HG03378 (cell line): ENCODE measurements around the gene SLC12A9.

ENCODE experiments used
- ATAC-seq: cut with Tn5 transposase; IDR thresholded peaks from one replicate; pipeline ENCODE4 v1.9.1; 2021; ENCODE audit warnings: mild to moderate bottlenecking, moderate library complexity; ENCODE audit not compliant: unreplicated experiment

The SLC12A9 gene

DNA sequence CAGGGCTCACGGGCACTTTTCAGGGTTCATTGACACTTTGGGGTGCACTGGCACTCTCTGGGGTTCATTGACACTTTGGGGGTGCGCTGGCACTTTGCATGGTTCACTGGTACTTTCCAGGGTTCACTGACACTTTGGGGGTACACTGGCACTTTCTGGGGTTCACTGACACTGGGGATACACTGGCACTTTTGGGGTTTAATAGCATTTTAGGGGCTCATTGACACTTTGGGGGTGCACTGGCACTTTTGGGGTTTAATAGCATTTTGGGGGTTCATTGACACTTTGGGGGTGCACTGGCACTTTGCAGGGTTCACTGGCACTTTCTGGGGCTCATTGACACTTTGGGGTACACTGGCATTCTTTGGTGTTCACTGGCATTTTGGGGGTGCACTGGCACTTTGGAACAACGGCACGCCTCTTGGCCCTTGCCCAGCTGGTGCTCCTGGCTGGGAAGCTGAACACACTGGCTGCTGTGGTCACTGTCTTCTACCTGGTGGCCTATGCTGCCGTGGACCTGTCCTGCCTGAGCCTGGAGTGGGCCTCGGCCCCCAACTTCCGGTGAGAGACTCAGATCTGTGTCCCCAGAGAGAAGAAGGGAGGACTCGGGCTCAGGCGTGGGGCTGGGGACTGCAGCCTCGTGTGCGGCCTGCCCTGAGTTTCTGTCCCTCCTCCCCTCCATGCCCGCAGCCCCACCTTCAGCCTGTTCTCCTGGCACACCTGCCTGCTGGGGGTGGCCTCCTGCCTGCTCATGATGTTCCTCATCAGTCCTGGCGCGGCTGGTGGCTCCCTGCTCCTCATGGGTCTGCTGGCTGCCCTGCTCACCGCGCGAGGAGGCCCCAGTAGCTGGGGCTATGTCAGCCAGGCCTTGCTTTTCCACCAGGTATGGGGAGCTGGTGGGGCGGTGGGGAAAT, 8.4 kb downstream of the SLC12A9 start:
- ATAC-seq = no peak

DNA sequence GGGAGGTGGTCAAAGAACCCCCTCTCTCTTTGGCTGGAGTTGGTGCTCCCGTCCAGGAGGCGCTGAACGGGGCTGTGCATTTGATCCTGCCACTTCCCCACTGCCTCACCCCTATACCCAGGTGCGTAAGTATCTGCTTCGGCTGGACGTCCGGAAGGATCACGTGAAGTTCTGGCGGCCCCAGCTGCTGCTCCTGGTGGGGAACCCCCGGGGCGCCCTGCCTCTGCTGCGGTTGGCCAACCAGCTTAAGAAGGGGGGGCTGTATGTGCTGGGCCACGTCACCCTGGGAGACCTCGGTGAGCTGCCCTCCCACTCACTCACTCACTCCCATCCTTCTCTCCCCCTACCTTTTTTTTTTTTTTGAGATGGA, 9.1 kb downstream of the SLC12A9 start:
- ATAC-seq = no peak

DNA sequence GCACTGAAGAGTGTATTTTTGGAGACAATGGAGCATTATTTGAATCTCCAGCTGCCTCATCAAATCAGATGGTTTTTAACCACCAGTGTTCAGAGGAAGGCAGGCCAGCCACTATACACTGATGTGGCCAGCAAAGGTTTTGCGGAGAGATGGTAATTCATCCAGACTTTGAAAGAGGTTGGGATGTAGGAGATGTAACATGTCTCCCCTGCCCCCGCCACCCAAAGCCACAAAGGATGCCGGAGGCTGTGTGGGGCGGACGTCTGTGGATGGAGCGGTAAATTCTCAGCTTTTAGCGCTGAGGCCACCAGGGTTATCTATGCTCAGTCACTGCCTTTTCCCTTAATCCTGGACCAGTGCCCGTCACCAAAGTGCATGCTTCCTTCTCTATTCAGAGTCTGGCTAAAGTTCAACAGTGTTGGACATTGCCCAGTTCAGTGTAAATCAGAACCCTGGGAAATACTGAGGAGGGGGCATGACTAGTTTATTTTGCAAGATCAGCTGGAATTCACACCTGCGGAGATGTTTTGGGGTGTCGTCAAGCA, 11.0 kb downstream of the SLC12A9 start:
- no peak for ATAC-seq

DNA sequence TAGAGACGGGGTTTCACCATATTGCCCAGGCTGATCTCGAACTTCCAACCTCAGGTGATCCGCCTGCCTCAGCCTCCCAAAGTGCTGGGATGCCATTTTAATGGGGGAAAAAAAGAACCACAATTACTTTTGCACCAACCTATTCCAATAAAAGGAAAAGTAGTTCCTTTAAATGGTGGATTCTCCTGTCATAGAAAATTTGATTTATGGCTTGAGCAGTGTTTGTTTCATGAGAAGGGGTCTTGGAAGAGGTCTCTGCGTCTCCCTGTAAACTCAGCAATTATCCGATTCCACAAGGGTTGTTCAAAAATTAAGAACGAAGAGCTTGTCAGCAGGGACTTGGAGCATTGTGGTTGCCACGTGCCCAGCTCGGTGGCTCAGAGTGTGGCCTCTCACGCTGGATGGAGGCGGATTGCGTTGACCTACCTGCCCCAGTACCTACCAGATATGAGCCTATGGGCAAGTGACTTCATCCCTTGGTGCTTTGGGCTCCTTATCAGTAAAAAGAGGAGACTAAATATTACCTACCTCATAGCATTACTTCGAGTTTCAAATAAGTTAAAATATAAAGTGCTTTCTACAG, 11.8 kb downstream of the SLC12A9 start:
- ATAC-seq = no peak

DNA sequence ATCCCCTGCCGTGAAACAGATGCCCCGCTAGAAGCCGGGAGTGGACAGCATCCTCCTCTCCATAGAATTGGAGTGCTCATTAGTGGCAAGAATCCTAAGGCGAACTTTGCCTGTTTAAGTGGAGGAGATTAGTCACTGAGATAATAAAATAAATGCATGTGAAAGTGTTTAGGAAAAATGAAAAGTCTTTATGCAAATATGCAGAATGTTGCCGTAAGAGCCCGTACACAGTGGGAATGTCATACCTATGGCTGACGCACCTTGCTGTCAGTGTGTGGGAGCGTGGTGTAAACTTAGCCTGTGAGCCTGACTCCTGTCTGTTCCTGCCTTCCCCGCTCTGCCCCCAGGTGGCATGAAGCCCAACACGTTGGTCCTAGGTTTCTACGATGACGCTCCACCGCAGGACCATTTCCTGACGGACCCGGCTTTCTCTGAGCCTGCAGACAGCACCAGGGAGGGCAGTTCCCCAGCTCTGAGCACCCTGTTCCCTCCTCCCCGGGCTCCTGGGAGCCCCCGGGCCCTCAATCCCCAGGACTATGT, 12.9 kb downstream of the SLC12A9 start:
- no peak for ATAC-seq

DNA sequence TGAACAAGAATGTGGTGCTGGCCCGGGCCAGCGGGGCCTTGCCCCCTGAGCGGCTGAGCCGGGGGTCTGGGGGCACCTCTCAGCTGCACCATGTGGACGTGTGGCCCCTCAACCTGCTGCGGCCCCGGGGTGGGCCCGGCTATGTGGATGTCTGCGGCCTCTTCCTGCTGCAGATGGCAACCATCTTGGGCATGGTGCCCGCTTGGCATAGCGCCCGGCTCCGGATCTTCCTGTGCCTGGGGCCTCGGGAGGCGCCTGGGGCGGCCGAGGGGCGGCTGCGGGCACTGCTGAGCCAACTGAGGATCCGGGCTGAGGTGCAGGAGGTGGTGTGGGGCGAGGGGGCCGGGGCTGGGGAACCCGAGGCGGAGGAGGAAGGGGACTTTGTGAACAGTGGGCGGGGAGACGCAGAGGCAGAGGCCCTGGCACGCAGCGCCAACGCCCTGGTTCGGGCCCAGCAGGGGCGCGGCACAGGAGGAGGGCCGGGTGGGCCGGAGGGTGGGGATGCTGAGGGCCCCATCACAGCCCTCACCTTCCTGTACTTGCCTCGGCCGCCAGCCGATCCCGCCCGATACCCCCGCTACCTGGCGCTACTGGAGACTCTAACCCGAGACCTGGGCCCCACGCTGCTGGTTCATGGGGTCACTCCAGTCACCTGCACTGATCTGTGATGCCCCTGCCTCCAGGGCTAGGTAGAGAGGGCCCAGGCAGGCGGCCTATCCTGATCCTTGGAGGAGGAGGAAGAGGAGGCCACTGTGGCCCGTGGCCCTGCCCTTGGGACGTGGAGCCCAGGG, 13.6 kb downstream of the SLC12A9 start:
- no peak for ATAC-seq

DNA sequence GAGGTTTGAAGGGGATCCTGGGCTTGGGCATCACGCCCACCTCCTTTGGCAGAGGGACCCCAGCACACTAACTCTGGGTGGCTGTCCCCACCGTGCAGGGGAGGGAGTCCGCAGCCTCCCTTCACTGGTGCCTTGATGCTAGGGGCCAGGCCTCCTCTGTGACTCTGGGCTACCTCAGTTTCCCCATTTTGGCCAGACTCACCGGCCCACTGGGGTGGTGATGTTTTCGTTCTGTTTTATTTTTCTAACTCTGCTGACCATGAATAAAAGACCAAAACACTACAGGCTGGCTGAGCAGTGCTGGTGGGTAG, 14.2 kb downstream of the SLC12A9 start:
- ATAC-seq = no peak

DNA sequence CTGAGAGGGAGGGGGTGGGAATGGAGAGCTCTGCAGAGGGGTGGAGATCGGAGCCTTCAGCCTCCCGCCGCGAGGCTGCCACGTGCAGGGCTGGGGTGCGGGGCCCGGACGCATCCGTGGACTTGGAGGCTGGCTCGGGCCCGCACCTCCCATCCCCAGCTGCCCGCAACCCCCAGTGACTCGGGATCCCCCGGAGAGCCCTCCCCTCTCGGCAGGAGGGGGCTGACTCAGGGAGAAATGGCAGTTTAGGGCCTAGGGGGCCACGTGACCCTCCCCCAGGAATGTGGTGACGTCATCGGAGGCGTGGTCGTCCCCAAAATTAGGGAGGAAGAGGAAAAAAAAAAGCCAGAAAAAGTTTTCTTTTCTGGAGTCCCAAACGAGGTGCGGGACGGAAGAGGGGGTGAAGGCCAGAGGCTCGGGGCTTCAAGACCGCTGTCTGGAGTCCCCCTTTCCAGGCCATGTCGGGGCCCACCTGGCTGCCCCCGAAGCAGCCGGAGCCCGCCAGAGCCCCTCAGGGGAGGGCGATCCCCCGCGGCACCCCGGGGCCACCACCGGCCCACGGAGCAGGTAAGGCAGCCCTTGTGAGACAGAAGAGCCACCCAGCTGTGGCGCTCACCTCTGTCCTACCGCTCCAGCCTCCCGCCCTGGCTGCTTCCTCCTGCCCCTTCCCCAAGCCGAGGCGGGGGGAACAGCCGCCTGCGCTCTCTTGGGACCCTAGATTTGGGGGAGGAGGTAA, 14.7 kb downstream of the SLC12A9 start, which contains the start of gene TRIP6:
Gene TRIP6, plus strand, starts transcription at position 348 of the 736 bp plus-strand sequence. Its CDS starts 111 bp downstream, at position 459.
- ATAC-seq = no peak

DNA sequence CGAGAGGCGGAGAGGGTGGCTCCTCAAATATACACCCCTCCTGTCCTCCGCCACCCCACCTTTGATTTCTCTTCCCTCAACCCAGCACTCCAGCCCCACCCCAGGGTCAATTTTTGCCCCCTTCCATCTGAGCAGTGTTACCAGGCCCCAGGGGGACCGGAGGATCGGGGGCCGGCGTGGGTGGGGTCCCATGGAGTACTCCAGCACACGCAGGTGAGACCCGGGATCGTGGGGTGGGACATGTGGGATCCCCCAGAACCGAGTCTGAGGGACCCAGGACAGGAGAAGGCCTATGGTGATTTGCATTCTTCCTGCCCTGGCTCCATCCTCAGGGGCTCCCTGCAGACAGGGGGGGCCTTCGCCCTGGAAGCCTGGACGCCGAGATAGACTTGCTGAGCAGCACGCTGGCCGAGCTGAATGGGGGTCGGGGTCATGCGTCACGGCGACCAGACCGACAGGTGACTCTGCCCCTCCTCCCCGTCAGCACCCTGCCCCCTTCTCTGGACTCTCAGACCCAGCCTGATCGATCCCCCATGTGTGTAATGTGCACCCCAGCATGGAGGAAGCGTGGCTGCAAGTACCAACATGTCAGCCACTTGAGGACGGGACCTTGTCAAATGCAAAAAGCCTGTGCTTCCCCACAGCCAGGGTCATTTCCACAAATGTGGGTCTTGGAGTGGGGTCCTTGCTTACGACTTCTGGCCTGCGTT, 15.4 kb downstream of the SLC12A9 start:
- no peak for ATAC-seq

DNA sequence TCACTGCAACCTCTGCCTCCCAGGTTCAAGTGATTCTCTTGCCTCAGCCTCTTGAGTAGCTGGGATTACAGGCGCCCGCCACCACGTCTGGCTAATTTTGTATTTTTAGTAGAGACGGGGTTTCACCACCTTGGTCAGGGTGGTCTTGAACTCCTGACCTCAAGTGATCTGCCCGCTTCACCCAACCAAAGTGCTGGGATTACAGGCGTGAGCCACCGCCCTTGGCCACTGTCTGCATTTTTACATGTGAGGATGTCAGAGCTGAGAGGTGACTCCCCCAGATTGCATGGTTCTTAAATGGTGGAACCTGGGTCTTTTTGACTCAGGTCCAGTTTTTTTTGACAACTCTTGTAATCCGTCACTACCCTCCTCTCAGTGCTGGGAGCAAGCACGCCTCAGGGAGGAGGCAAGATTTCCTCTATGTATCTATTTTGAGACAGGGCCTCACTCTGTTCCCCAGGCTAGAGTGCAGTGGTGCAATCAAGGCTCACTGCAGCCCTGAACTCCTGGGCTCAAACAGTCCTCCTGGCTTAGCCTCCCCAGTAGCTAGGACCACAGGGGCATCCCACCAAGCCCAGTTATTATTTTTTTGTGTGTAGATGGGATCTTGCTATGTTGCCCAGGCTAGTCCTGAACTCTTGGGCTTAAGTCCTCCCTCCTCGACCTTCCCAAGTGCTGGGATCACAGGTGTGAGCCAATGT, 21.2 kb downstream of the SLC12A9 start:
- no peak for ATAC-seq

DNA sequence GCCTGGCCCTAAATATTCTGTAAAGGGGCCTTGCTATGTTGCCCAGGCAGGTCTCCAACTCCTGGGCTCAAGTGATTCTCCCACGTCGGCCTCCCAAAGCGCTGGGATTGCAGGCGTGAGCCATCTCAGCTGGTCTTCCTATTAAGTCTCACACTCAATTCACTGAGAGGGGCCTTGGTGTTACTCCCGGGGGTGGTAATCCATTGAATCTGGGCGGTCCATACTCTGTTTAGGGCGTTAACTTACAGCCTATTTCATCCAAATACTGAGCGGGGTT, 21.7 kb downstream of the SLC12A9 start:
- no peak for ATAC-seq

DNA sequence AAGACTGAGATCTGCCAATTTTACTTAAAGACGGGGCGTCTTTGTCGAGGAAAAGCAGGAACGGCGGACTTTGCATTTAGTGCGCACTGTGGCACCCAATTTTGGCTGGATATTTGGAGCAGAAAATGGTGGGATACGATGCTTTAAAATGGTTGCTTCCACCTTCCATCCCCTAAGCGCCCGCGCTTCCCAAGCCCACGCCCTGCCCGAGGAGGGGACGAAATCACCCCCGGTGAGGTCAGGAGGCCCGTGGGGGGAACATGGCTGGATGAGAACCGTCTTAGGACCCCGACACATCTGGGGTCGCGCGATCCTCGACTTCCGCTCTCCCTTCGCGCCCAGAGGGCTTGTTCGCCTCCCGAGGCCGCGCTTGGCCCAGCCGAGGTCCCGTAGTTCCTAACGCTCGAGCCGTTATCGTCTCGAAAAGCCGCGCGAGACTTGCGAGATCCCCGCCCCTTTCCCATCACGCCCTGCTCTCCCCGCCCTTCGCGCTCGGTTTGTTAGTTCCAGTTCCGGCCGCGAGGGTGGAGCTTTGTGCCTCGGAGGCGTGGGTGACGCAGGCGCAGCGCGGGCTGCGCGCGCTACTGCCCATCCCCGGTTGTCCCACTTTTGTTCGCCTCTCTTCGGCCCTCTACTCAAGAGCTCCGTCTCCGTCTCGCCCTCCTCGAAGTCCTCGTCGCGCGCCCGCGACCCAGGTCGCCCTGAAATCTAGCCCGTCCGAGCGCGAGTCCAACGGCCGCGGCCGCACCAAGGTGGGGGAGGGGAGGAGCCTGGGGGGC, 22.3 kb downstream of the SLC12A9 start, which contains the start of gene SRRT:
Gene SRRT, plus strand, starts transcription at position 527 of the 779 bp plus-strand sequence. CDS start 488 bp downstream, outside the sequence.
- ATAC-seq = peak; percentile 73

DNA sequence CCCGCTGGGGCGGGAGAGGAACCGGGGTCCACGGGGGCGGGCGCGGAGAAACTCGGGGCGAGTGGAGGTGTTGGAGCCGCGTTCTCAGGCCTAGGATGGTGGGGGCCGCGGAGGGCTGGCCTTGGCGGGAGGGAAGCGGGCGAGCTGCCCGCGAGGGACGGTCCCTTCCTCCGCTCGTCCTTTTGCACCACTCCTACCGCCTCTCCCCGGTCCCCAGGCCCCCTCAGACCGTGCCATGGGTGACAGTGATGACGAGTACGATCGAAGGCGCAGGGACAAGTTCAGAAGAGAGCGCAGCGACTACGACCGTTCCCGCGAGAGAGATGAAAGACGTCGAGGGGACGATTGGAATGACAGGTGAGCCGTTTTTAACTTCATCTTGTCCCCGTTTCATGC, 22.8 kb downstream of the SLC12A9 start:
- no peak for ATAC-seq

DNA sequence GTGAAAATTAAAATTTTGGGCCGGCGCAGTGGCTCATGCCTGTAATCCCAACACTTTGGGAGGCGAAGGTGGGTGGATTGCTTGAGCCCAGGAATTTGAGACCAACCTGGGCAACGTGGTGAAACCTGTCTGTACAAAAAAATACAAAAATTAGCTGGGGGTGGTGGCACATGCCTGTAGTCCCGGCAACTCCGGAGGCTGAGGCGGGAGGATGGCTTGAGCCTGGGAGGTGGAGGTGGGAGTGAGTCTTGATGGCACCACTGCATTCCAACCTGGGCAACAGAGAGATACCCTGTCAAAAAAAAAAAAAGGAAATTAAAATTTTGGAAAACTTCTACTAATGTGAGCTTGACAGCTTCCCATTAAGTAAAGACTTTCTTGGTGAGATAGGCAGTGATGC, 25.5 kb downstream of the SLC12A9 start:
- no peak for ATAC-seq

DNA sequence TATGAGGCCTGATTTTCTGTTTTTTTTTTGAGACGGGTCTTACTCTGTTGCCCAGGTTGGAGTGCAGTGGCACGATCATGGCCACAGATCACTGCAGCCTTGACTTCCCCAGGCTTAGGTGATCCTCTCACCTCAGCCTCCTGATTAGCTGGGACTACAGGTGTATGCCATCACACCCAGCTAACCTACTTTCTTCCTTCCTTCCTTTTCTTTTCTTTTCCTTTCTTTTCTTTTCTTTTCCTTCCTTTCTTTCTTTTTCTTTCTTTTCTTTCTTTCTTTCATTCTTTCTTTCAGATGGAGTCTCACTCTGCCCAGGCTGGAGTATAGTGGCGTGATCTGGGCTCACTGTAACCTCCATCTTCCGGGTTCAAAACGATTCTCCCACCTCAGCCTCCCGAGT, 26.2 kb downstream of the SLC12A9 start:
- no peak for ATAC-seq

DNA sequence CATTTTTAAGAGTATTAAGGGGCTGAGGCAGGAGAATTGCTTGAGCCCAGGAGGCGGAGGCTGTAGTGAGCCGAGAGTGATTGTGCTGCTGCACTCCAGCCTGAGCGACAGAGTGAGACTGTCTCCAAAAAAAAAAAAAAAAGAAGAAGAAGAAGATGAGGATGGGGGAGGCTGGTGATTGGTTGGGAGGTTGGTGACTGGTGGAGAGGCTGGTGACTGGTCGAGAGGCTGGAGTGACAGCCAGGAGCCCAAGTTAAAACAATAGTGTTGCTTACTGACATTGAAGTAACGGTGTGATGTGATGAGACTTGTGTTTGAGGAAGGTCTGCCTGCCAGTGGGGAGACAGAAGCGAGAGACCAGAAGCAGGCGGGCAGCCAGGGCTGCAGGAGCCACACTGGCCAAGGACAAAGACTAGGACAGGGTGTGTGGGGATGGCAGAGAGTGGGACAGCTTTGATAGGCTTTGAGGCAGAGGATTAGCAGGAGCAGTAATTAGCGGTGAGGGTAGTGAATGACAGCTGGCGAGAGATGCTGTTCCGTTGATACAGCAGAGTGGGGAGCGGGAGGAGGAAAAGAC, 27.3 kb downstream of the SLC12A9 start:
- ATAC-seq = no peak

DNA sequence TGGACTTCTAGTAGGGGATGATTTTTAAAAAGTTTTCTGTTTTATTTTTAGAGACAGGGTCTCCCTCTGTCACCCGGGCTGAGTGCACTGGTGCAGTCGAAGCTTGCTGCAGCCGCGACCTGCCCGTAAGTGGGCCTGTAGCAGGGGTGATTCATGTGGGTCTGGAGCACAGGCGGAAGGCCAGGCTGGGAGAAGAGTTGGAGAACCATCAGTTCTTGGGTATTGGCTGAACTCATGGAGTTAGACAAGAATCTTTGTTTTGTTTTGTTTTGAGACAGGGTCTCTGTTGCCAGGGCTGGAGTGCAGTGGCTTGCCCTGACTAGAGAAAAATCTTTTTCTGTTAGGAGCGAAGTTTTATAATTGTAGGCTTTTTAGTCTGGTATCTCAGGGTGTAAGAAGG, 28.1 kb downstream of the SLC12A9 start:
- ATAC-seq = no peak

DNA sequence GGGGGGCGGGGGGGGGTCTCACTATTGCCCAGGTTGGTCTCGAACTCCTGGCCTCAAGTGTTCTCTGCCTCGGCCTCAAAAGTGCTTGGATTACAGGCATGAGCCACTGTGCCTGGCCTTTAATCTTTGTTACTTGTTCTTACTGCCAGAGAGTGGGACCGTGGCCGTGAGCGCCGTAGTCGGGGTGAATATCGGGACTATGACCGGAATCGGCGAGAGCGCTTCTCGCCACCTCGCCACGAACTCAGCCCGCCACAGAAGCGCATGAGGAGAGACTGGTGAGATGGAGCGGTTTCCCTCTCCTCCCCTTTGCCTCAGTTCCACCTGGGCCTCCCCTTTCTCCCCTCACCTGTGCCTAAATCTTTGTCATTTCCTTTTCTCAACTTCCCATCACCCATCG, 28.6 kb downstream of the SLC12A9 start:
- no peak for ATAC-seq
